SK-N-SH (cell line): ENCODE data around the gene RERGL. TPM values are rescaled to one million over a fixed set of nuclear protein-coding genes. Genes with fewer than 3 reads are reported as not detected.

Experiments used
- CTCF ChIA-PET: fragments of 300-600, 350-600 bp; formaldehyde crosslinking; extraction: SDS; loops from one replicate; lab custom pipeline; 2021; lab: Yijun Ruan, JAX
- POLR2A ChIA-PET: fragments of 350-600 bp; sonication (Branson Sonifier 250); formaldehyde crosslinking; extraction: SDS; loops from one replicate; lab custom pipeline; 2020; ENCODE audit warnings: antibody characterized with exemption, inconsistent platforms; lab: Yijun Ruan, JAX
- DNase-seq: peaks from one replicate; pipeline ENCODE4 v3.0.0; 2012
- H2AFZ ChIP-seq: fragments of 200-600 bp; sonication (generic); 2 replicates; pipeline ENCODE4 v1.8.1; 2016; ENCODE audit warnings: antibody characterized with exemption, mild to moderate bottlenecking, low read depth
- H3F3A ChIP-seq: fragments of 200-600 bp; sonication (generic); replicated peaks from 2 replicates; pipeline ENCODE3; 2016; ENCODE audit warnings: antibody characterized with exemption, mild to moderate bottlenecking; ENCODE audit not compliant: insufficient read depth
- H3K27ac ChIP-seq, 2 experiments: fragments of 200-500 bp in 1 of 2; fragments of 200-600 bp in 1 of 2; sonication (Bioruptor generic) in 1 of 2; sonication (generic), shearing (Covaris generic) in 1 of 2; 2 replicates each; pipeline versions ENCODE4 v1.5.1 to v1.6.1; 2014 to 2016; ENCODE audit warnings: low read depth in 2 of 2, inconsistent platforms in 1 of 2, low read length in 1 of 2, mild to moderate bottlenecking in 1 of 2, mixed read lengths in 1 of 2
- H3K27me3 ChIP-seq: fragments of 200-600 bp; sonication (generic), shearing (Covaris generic); 2 replicates; pipeline ENCODE4 v1.6.1; 2016; ENCODE audit warnings: mixed run types; ENCODE audit not compliant: insufficient read depth
- H3K36me3 ChIP-seq, 2 experiments: fragments of 200-500 bp in 1 of 2; fragments of 200-600 bp in 1 of 2; sonication (Bioruptor generic) in 1 of 2; sonication (generic) in 1 of 2; replicated peaks in 1 of 2; 2 replicates each; pipeline versions ENCODE3 to v1.5.1; 2014 to 2016; ENCODE audit warnings: low read length in 1 of 2, mild to moderate bottlenecking in 1 of 2; ENCODE audit not compliant: insufficient read depth in 2 of 2, control insufficient read depth in 1 of 2
- H3K4me1 ChIP-seq, 2 experiments: fragments of 200-500 bp in 1 of 2; fragments of 200-600 bp in 1 of 2; sonication (Bioruptor generic) in 1 of 2; sonication (generic), shearing (Covaris generic) in 1 of 2; 2 replicates each; pipeline versions ENCODE4 v1.5.1 to v1.6.1; 2014 to 2016; ENCODE audit warnings: low read depth in 1 of 2, low read length in 1 of 2, mixed run types in 1 of 2; ENCODE audit not compliant: insufficient read depth in 2 of 2, control insufficient read depth in 1 of 2
- H3K4me2 ChIP-seq: fragments of 200-600 bp; sonication (generic), shearing (Covaris generic); 2 replicates; pipeline ENCODE4 v1.6.1; 2017; ENCODE audit warnings: mixed run types
- H3K4me3 ChIP-seq, 2 experiments: fragments of 200-500 bp in 1 of 2; fragments of 200-600 bp in 1 of 2; sonication (Bioruptor generic) in 1 of 2; sonication (generic), shearing (Covaris generic) in 1 of 2; 2 replicates each; pipeline versions ENCODE4 v1.5.1 to v1.8.1; 2014 to 2016; ENCODE audit warnings: low read depth in 2 of 2, inconsistent platforms in 1 of 2, low read length in 1 of 2, mild to moderate bottlenecking in 1 of 2, mixed read lengths in 1 of 2, moderate library complexity in 1 of 2
- H3K79me2 ChIP-seq: fragments of 200-600 bp; sonication (generic); 2 replicates; pipeline ENCODE4 v1.8.1; 2017; ENCODE audit warnings: mild to moderate bottlenecking; ENCODE audit not compliant: insufficient read depth
- H3K9ac ChIP-seq: fragments of 200-600 bp; sonication (generic); 2 replicates; pipeline ENCODE4 v1.6.1; 2017; ENCODE audit warnings: mixed run types
- H3K9me2 ChIP-seq: fragments of 200-600 bp; sonication (generic); 2 replicates; pipeline ENCODE4 v1.6.1; 2017; ENCODE audit warnings: mixed run types
- H3K9me3 ChIP-seq: fragments of 200-600 bp; sonication (generic); 2 replicates; pipeline ENCODE4 v1.6.1; 2017; ENCODE audit warnings: mixed run types, mild to moderate bottlenecking, moderate library complexity
- H4K20me1 ChIP-seq: fragments of 200-600 bp; sonication (generic); 2 replicates; pipeline ENCODE4 v1.6.1; 2017; ENCODE audit warnings: mild to moderate bottlenecking, mixed run types; ENCODE audit not compliant: insufficient read depth
- CHD2 ChIP-seq: fragments of 150-350 bp; IDR thresholded peaks from 2 replicates; pipeline ENCODE4 v1.6.1; 2018; ENCODE audit warnings: low read length; ENCODE audit not compliant: partially characterized antibody
- ELF1 ChIP-seq: IDR thresholded peaks from 2 replicates; pipeline ENCODE4 v1.4.0; 2012
- EZH2phosphoT487 ChIP-seq: fragments of 200-600 bp; sonication (generic); IDR thresholded peaks from 2 replicates; pipeline ENCODE4 v1.6.1; 2017; ENCODE audit warnings: low read depth, mixed run types, mild to moderate bottlenecking, antibody characterized with exemption, moderate library complexity, borderline replicate concordance
- GABPA ChIP-seq: IDR thresholded peaks from 2 replicates; pipeline ENCODE4 v1.4.0; 2012; ENCODE audit warnings: low read depth, mild to moderate bottlenecking
- GATA2 ChIP-seq: sonication (generic); formaldehyde crosslinking; IDR thresholded peaks from 2 replicates; pipeline ENCODE4 v1.5.0; 2020; ENCODE audit warnings: mild to moderate bottlenecking, missing genetic modification reagents
- IRF3 ChIP-seq: fragments of 150-350 bp; IDR thresholded peaks from 2 replicates; pipeline ENCODE4 v1.6.1; 2016; ENCODE audit warnings: mild to moderate bottlenecking, low read depth, low read length
- PBX3 ChIP-seq: IDR thresholded peaks from 2 replicates; pipeline ENCODE4; 2012
- POLR2AphosphoS5 ChIP-seq: IDR thresholded peaks from 2 replicates; pipeline ENCODE4 v1.6.1; 2012; ENCODE audit warnings: low read depth, low read length
- RAD21 ChIP-seq: IDR thresholded peaks from 2 replicates; pipeline ENCODE4 v1.6.1; 2012; ENCODE audit warnings: mild to moderate bottlenecking, low read length
- REST ChIP-seq: IDR thresholded peaks from 2 replicates; pipeline ENCODE4 v1.6.1; 2012; ENCODE audit warnings: mild to moderate bottlenecking, low read depth, low read length, moderate library complexity
- RFX5 ChIP-seq: IDR thresholded peaks from 2 replicates; pipeline ENCODE4 v1.6.1; 2012; ENCODE audit warnings: mild to moderate bottlenecking, improper control_type of control experiment, low read length
- SIN3A ChIP-seq: IDR thresholded peaks from 2 replicates; pipeline ENCODE4 v1.6.1; 2012; ENCODE audit warnings: low read depth, mild to moderate bottlenecking, low read length, moderate library complexity, borderline replicate concordance
- TCF12 ChIP-seq: IDR thresholded peaks from 2 replicates; pipeline ENCODE4 v1.4.0; 2012
- TEAD4 ChIP-seq: IDR thresholded peaks from 2 replicates; pipeline ENCODE4 v1.4.0; 2012; ENCODE audit warnings: mild to moderate bottlenecking, borderline replicate concordance; ENCODE audit not compliant: insufficient read depth
- USF1 ChIP-seq: IDR thresholded peaks from 2 replicates; pipeline ENCODE4 v1.4.0; 2012; ENCODE audit warnings: low read depth, borderline replicate concordance
- USF2 ChIP-seq: fragments of 150-350 bp; IDR thresholded peaks from 2 replicates; pipeline ENCODE4 v1.6.1; 2017; ENCODE audit warnings: antibody characterized with exemption, low read length, low read depth, borderline replicate concordance
- WGBS: methylation state at CpG from one replicate; pipeline ENCODE4 v1.1.6; 2017; ENCODE audit warnings: low lambda C conversion rate; 5-methylcytosine and 5-hydroxymethylcytosine counted together
- polyA plus RNA-seq, 3 experiments: library from polyadenylated mRNA; depleted of rRNA; stranded (reverse); fragments of >200 nt; gene quantifications; 2 replicates each; pipeline ENCODE4 v1.2.3, GENCODE V29; 2012

The RERGL gene
- polyA plus RNA-seq, 1 of the 3 experiments (the other 2 are of a cell fraction), result 0.13 TPM

GRCh38 chr12:18130851-18131250, 40.9 kb upstream of the RERGL start (continued):
- TF ChIP-seq GABPA, result no peak
- TF ChIP-seq GATA2 (CRISPR knock-in tag), result no peak
- TF ChIP-seq, all 33 proteins: peak for 0

- Histone ChIP-seq H3K36me3 (no peaks in the 10 kb centered on the region), H3K27me3 (no peaks in the 10 kb centered on the region; the same call in 1 of the 2 replicates), H2AFZ (no peak overlapping the region), H3K9ac (no peak overlapping the region), H3K9me2 (no peaks in the 10 kb centered on the region), H3K4me2 (no peak overlapping the region), H4K20me1 (no peaks in the 10 kb centered on the region), H3K4me1 (no peaks in the 10 kb centered on the region), H3F3A (no peaks in the 10 kb centered on the region), H3K4me3 (no peak overlapping the region), H3K27ac (no peak overlapping the region), H3K79me2 (no peaks in the 10 kb centered on the region), H3K9me3 (peaks cover 7% of the 10 kb centered on the region)
- CTCF ChIA-PET, result no interaction called here
- no peak for TF ChIP-seq EZH2phosphoT487
- no peak for TF ChIP-seq RFX5
- TF ChIP-seq PBX3, result no peak
- TF ChIP-seq TEAD4, result no peak
- TF ChIP-seq TCF12, result no peak
- TF ChIP-seq USF2, result no peak
- TF ChIP-seq CHD2, result no peak
- no peak for TF ChIP-seq SIN3A
- no peak for TF ChIP-seq ELF1
- TF ChIP-seq IRF3, result no peak
- TF ChIP-seq REST, result no peak
- no peak for TF ChIP-seq RAD21
- TF ChIP-seq POLR2AphosphoS5, result no peak
- TF ChIP-seq USF1, result no peak
- no peak for DNase-seq
- POLR2A ChIA-PET, result no interaction called here
- 14% methylated on average over 5 of the region's 5 CpGs for WGBS
Observed at GRCh38 chr12:18123707-18124106, 33.7 kb upstream of the RERGL start.
